ENCODE results near the gene DNMBP. TPM values are rescaled to one million over a fixed set of nuclear protein-coding genes. Genes with fewer than 3 reads are reported as not detected.

DNMBP gene, protein sequence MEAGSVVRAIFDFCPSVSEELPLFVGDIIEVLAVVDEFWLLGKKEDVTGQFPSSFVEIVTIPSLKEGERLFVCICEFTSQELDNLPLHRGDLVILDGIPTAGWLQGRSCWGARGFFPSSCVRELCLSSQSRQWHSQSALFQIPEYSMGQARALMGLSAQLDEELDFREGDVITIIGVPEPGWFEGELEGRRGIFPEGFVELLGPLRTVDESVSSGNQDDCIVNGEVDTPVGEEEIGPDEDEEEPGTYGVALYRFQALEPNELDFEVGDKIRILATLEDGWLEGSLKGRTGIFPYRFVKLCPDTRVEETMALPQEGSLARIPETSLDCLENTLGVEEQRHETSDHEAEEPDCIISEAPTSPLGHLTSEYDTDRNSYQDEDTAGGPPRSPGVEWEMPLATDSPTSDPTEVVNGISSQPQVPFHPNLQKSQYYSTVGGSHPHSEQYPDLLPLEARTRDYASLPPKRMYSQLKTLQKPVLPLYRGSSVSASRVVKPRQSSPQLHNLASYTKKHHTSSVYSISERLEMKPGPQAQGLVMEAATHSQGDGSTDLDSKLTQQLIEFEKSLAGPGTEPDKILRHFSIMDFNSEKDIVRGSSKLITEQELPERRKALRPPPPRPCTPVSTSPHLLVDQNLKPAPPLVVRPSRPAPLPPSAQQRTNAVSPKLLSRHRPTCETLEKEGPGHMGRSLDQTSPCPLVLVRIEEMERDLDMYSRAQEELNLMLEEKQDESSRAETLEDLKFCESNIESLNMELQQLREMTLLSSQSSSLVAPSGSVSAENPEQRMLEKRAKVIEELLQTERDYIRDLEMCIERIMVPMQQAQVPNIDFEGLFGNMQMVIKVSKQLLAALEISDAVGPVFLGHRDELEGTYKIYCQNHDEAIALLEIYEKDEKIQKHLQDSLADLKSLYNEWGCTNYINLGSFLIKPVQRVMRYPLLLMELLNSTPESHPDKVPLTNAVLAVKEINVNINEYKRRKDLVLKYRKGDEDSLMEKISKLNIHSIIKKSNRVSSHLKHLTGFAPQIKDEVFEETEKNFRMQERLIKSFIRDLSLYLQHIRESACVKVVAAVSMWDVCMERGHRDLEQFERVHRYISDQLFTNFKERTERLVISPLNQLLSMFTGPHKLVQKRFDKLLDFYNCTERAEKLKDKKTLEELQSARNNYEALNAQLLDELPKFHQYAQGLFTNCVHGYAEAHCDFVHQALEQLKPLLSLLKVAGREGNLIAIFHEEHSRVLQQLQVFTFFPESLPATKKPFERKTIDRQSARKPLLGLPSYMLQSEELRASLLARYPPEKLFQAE (N-terminal part only)
- total RNA-seq = 26.8 TPM

GRCh38 chr10:100009793-100010676 is at the start of gene DNMBP:
Gene DNMBP (minus strand): TSS chr10:100009947. CDS start chr10:99972124, 37,823 bp downstream.
- DNase-seq (ENCODE audit: low spot score) (peak; percentile 90), ATAC-seq (peak; percentile 88)
- intact Hi-C loops (cut with DNase I) = no loop called here

DNA sequence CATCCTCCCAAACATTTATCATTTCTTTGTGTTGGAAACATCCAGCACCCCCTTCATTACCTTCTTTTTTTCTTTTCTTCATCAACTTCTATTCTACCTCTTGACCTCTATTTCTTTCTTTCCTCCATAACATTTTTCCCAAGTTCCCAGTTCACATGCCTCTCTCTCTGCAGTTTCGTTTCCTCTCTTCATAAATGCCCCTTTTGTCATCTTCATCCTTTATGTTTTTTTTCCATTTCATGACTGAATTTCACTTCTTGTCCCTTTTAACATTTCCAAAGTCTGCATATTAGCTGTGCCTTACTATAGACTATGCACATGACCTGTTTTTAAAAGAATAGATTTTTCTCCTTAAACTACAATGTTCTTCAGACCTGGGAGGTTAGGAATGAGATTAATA is 48.2 kb upstream of the DNMBP start:
- no peak for ATAC-seq
- DNase-seq (ENCODE audit: low spot score) = no peak
- intact Hi-C loops (cut with DNase I) = no loop called here

GRCh38 chr10:100053686-100054460 is 44.1 kb upstream of the DNMBP start:
- ATAC-seq = no peak
- DNase-seq (ENCODE audit: low spot score) = no peak
- intact Hi-C loops (cut with DNase I) = no loop called here

GRCh38 chr10:100046021-100046486 is 36.3 kb upstream of the DNMBP start:
- intact Hi-C loops (cut with DNase I) = loop anchor here (5.0 kb wide), 1 partner anchor 199 kb away; no protein-coding TSS in a partner anchor
- peak; percentile 90 for ATAC-seq
- peak; percentile 95 for DNase-seq (ENCODE audit: low spot score)

- ATAC-seq (peak; percentile 23), DNase-seq (ENCODE audit: low spot score) (no peak)
- intact Hi-C loops (cut with DNase I) = loop anchor here (5.0 kb wide), 1 partner anchor 198 kb away; no protein-coding TSS in a partner anchor
Measured at GRCh38 chr10:100045592-100045991, 35.8 kb upstream of the DNMBP start.

- peak; percentile 87 for ATAC-seq
- intact Hi-C loops (cut with DNase I) = loop anchor here (5.0 kb wide), 1 partner anchor 426 kb away; no protein-coding TSS in a partner anchor
- no peak for DNase-seq (ENCODE audit: low spot score)
Measured at GRCh38 chr10:100043796-100044195, 34.0 kb upstream of the DNMBP start.

GRCh38 chr10:100043344-100043743 is 33.6 kb upstream of the DNMBP start:
- DNase-seq (ENCODE audit: low spot score) (no peak), ATAC-seq (no peak)
- intact Hi-C loops (cut with DNase I) = loop anchor here (5.0 kb wide), 1 partner anchor 426 kb away; no protein-coding TSS in a partner anchor

- intact Hi-C loops (cut with DNase I) = loop anchor here (5.0 kb wide), 1 partner anchor 424 kb away; no protein-coding TSS in a partner anchor
- no peak for DNase-seq (ENCODE audit: low spot score)
- no peak for ATAC-seq
Measured at GRCh38 chr10:100041306-100042002, 31.7 kb upstream of the DNMBP start.

DNA sequence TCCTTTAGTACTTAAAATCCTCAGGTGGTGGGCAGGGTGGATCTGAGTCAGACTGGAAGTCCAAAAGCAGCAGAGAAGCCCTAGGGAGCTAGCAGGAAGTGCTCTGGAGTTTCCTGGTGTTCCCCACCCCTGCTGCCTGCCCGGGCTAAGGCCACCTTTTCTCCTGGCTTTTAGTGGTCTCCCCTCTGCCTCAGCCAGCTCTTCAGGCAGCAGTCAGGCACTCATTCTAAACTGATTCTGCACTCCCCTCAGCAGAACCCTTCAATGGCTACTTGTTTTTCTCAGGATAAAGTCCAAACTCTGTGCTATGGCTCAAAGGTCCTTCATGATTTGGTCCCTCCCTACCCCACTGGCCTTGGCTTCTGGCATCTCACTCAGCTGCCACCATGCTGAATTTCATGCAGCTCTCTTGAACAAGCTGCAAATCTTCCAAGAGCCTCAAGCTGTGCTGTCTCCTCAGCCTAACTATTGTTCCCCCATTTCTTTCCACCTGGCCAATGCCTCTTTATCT is 28.9 kb upstream of the DNMBP start:
- DNase-seq (ENCODE audit: low spot score) = no peak
- intact Hi-C loops (cut with DNase I) = no loop called here
- ATAC-seq = no peak

GRCh38 chr10:100037758-100038315 is 28.1 kb upstream of the DNMBP start:
- no peak for ATAC-seq
- intact Hi-C loops (cut with DNase I) = no loop called here
- DNase-seq (ENCODE audit: low spot score) = no peak

DNA sequence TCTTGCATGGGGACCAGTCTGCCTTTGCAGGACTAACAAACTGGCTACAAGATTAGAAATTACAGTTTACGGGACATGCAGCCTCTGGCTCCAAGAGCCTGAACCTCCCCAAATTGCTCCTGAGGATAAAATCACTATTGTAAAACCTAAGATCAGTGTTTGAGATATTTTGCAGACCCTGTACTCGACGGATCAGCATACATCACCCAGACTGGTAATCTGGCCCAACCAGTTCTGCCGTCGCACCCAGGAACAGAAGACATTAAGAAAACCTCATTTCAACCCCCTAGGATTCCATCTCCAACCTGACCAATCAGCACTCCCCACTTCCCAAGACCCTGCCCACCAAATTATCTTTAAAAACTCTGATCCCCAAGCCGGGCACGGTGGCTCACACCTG is 27.1 kb upstream of the DNMBP start:
- no peak for DNase-seq (ENCODE audit: low spot score)
- ATAC-seq = no peak
- intact Hi-C loops (cut with DNase I) = no loop called here

- no peak for ATAC-seq
Measured at GRCh38 chr10:100033766-100034418, 24.1 kb upstream of the DNMBP start.

DNA sequence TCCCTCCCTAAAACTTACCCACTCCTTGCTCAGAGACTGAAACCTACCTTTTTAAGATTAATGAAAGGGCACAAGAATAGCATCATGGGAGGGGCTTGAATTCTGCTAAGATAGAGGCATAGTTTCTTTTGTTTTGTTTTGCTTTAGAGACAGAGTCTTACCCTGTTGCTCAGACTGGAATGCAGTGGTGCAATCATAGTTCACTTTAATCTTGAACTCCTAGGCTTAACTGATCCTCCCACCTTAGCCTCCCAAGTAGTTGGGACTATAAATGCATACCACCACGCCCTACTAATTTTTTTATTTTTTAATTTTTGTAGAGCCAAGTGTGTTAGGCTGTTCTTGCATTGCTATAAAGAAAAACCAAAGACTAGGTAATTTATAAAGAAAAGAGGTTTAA is 17.7 kb upstream of the DNMBP start:
- ATAC-seq (no peak), DNase-seq (ENCODE audit: low spot score) (no peak)
- intact Hi-C loops (cut with DNase I) = no loop called here

More at GRCh38 chr10:100033766-100034418, 24.1 kb upstream of the DNMBP start:
- intact Hi-C loops (cut with DNase I) = no loop called here
- no peak for DNase-seq (ENCODE audit: low spot score)

DNA sequence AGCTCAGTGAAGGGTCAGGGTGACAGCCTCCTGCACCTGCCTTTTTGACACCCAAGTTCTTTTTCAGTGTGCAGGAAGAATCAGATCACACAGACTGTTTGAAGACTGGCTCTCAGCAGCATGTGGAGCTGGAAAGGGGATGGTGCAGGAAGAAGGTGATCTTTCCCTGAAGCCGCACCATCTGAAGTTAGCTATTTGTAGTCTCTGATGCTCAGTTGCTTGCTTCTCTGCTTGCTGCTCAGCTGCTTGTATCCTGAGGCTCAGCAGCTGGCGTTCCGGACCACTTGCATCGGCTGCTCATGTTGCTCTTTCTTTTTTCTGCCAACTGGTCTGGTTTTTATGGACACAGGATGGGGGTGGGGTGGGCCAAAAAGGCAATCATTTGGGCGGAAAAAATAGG is 15.8 kb upstream of the DNMBP start:
- no peak for ATAC-seq
- DNase-seq (ENCODE audit: low spot score) = no peak
- intact Hi-C loops (cut with DNase I) = no loop called here

DNA sequence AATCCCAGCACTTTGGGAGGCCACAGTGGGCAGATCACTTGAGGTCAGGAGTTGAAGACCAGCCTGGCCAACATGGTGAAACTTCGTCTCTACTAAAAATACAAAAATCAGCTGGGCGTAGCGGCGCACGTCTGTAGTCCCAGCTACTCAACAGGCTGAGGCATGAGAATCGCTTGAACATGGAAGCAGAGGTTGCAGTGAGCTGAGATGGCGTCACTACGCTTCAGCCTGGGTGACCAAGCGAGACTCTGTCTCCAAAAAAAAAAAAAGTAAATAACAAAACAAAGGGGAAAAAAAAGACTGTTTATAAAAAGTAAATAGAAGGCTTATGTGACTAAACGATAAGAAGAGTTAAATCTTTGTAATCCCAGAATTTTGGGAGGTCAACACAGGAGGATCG is 15.0 kb upstream of the DNMBP start:
- intact Hi-C loops (cut with DNase I) = no loop called here
- DNase-seq (ENCODE audit: low spot score) = no peak
- no peak for ATAC-seq
